H54 (cell line): ENCODE results near the gene CCN2.

ENCODE experiments used
- DNase-seq: peaks from one replicate; pipeline ENCODE4 v3.0.0; 2011; ENCODE audit warnings: low spot score, mixed read lengths; ENCODE audit not compliant: insufficient read length
- FAIRE-seq: peaks from 3 replicates; lab custom pipeline; 2011; peaks lifted over from hg19 to GRCh38; lab: Jason Lieb, UNC
- POLR2A ChIP-seq: IDR thresholded peaks from 2 replicates; pipeline ENCODE4 v1.6.1; 2011; ENCODE audit warnings: low read depth, mild to moderate bottlenecking, low read length

CCN2 gene

GRCh38 chr6:131979515-131980337, 28.6 kb upstream of the CCN2 start:
- DNase-seq = no peak
- TF ChIP-seq POLR2A = no peak
- FAIRE-seq = peak; percentile 45

- no peak for TF ChIP-seq POLR2A
- FAIRE-seq (no peak), DNase-seq (no peak)
These were observed 27.4 kb upstream of the CCN2 start for GRCh38 chr6:131978522-131978921.

GRCh38 chr6:131976545-131977061, 25.4 kb upstream of the CCN2 start:
- no peak for TF ChIP-seq POLR2A
- DNase-seq = no peak
- no peak for FAIRE-seq

GRCh38 chr6:131972741-131973140, 21.6 kb upstream of the CCN2 start:
- DNase-seq (no peak), FAIRE-seq (no peak)
- no peak for TF ChIP-seq POLR2A

- no peak for TF ChIP-seq POLR2A
- DNase-seq = no peak
- FAIRE-seq = no peak
These were observed 19.1 kb upstream of the CCN2 start for GRCh38 chr6:131970076-131970859.

GRCh38 chr6:131968656-131969055, 17.5 kb upstream of the CCN2 start:
- no peak for TF ChIP-seq POLR2A
- no peak for FAIRE-seq
- DNase-seq = no peak

- no peak for TF ChIP-seq POLR2A
- no peak for FAIRE-seq
- no peak for DNase-seq
These were observed 16.8 kb upstream of the CCN2 start for GRCh38 chr6:131967948-131968347.

- DNase-seq (no peak), FAIRE-seq (no peak)
- no peak for TF ChIP-seq POLR2A
These were observed 15.3 kb upstream of the CCN2 start for GRCh38 chr6:131966443-131966842.

GRCh38 chr6:131963063-131963462, 11.9 kb upstream of the CCN2 start:
- no peak for FAIRE-seq
- no peak for TF ChIP-seq POLR2A

GRCh38 chr6:131960371-131961133, 9.4 kb upstream of the CCN2 start:
- FAIRE-seq = no peak
- no peak for TF ChIP-seq POLR2A
- DNase-seq = no peak

More at GRCh38 chr6:131963063-131963462, 11.9 kb upstream of the CCN2 start:
- DNase-seq = no peak

GRCh38 chr6:131958542-131959470, 7.6 kb upstream of the CCN2 start:
- FAIRE-seq = no peak
- no peak for TF ChIP-seq POLR2A
- DNase-seq = no peak

- FAIRE-seq (no peak), DNase-seq (no peak)
- TF ChIP-seq POLR2A = no peak
These were observed 6.9 kb upstream of the CCN2 start for GRCh38 chr6:131958095-131958494.
